ENCODE data around the gene ARHGAP5.

DNA sequence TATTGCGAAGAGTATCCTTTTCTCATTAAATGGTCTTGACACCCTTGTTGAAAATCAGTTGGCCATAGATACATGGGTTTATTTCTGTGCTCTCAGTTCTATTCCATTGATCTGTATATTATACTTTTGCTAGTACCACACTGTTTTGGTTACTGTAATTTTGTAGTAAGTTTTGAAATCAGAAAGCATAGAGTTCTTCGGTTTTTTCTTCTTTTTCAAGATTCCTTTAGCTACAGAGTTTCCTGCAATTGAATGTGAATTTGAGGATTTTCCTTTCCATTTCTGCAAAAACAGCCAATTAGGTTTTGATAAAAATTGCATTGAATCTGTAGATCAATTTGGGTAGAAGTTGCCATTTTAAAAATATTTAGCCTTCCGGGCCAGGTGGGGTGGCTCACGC is 60.2 kb downstream of the ARHGAP5 start:
- TF ChIP-seq, protein P1, sequence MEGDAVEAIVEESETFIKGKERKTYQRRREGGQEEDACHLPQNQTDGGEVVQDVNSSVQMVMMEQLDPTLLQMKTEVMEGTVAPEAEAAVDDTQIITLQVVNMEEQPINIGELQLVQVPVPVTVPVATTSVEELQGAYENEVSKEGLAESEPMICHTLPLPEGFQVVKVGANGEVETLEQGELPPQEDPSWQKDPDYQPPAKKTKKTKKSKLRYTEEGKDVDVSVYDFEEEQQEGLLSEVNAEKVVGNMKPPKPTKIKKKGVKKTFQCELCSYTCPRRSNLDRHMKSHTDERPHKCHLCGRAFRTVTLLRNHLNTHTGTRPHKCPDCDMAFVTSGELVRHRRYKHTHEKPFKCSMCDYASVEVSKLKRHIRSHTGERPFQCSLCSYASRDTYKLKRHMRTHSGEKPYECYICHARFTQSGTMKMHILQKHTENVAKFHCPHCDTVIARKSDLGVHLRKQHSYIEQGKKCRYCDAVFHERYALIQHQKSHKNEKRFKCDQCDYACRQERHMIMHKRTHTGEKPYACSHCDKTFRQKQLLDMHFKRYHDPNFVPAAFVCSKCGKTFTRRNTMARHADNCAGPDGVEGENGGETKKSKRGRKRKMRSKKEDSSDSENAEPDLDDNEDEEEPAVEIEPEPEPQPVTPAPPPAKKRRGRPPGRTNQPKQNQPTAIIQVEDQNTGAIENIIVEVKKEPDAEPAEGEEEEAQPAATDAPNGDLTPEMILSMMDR (IDR thresholded peaks at IDR 0.05; ENCODE audit: insufficient read depth, low read depth, low read length) = no peak
- no peak for TF ChIP-seq EZH2 (IDR thresholded peaks at IDR 0.05; ENCODE audit: insufficient read depth, low read length)
